Measurements from ENCODE around the gene TJP3. TPM values are rescaled to one million over a fixed set of nuclear protein-coding genes. Genes with fewer than 3 reads are reported as not detected.
"Not testable (repeated sequence)": the region's sequence is repeated elsewhere in the genome, so short reads cannot be mapped to it uniquely, and the experiment has no call there.

TJP3 gene
- total RNA-seq, 1 donor: not detected

DNA sequence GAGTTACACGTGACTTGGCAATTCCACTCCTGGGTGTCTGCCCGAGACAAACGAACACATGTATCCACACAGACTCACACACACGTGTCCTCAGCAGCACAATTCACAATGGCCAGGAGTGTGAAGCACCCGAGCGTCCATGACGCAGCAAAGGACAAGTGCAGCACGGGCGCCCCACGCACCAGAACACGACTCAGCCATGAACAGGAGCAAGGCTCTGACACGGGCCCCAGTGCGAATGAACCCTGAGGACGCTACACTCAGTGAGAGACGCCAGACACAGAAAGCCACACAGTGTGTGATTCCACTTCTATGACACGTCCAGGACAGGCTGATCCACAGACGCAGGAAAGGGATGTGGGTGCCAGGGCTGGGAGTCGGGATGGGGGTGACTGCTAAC, 44.3 kb upstream of the TJP3 start:
- TF ChIP-seq, protein P1, sequence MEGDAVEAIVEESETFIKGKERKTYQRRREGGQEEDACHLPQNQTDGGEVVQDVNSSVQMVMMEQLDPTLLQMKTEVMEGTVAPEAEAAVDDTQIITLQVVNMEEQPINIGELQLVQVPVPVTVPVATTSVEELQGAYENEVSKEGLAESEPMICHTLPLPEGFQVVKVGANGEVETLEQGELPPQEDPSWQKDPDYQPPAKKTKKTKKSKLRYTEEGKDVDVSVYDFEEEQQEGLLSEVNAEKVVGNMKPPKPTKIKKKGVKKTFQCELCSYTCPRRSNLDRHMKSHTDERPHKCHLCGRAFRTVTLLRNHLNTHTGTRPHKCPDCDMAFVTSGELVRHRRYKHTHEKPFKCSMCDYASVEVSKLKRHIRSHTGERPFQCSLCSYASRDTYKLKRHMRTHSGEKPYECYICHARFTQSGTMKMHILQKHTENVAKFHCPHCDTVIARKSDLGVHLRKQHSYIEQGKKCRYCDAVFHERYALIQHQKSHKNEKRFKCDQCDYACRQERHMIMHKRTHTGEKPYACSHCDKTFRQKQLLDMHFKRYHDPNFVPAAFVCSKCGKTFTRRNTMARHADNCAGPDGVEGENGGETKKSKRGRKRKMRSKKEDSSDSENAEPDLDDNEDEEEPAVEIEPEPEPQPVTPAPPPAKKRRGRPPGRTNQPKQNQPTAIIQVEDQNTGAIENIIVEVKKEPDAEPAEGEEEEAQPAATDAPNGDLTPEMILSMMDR (IDR thresholded peaks at IDR 0.05; ENCODE audit: insufficient read depth, low read depth, low read length): no peak

DNA sequence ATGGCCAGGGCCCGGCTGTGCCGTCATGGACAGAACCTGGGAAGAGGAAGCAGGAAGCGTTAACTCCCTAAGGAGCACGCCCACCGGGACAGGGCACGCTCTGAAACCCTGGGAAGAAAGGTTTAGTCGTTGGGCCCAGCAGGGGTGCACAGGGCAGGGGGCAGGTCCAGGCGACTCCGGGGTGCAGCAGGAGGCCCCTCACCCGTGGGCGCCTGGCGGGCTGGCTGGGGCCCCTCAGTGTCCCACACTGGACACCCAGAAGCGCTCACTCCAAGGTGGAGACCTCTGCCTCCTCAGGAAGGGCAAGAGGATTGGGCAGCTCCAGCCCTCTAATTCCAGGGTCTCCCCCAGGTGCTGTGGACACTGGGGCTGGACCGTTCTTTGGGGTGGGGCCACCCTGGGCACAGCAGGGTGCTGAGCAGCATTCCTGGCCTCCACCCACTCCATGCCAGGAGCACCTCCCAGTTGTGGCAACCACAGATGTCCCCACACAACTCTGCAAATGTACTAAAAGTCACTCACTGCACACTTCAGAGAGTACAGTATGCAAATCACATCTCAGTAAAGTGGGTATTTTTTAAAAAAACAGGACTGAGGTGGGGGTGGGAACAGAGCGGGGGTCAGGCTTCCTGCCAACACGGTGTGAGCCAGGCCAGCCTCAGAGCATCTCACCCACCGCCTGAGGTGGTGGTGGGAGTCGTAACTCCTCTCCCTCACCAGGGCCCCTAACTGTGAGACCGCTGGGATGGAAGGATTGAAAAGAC, 43.1 kb upstream of the TJP3 start:
- TF ChIP-seq, protein P1 (IDR thresholded peaks at IDR 0.05; ENCODE audit: insufficient read depth, low read depth, low read length): no peak
- DNase-seq (ENCODE audit: low read depth): no peak
- H3K4me3 ChIP-seq (ENCODE audit: low read depth, low read length): no peak overlapping the region

More for the DNA sequence above, 44.3 kb upstream of the TJP3 start:
- H3K4me3 ChIP-seq (ENCODE audit: low read depth, low read length): no peak overlapping the region
- DNase-seq (ENCODE audit: low read depth): no peak

DNA sequence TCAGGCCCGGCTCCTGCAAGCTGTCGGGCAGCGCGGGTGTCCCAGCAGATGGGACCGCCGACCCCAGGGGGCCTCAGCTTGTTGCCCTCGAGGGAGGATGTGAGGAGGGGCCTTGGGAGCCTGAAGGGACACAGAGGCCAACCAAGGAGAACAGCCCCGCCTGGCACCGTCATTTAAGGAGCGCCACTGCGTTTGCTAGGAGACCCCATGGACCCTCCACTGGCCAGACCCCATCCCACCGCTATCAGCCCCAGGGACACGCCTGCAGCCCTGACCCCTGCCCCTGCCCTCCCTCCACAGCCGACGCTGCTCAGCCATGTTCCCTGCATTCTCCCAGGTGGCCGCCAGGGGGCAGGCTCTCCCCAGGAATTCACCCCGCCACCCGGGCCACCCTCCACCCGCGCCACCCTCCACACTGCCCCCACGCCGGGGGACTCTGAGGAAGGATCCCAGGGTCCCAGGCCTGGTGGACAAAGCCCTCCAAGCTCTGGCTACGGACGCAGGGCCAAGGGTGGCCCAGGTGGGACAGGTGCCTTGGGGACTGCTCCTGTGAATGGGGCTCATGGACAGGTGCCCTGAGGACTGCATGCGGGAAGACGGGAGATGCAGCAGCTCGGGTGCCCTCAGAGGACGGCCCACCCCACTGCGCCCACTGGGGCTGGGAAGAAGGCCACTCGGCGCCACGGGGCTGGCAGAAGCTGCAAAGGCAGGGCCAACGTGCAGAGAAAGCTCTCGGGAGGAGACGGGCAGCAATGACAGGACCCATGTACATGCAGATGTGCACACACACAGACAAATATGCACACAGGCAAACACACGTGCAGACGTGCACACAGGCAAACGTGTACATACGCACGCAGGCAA, 42.3 kb upstream of the TJP3 start:
- TF ChIP-seq, protein P1 (IDR thresholded peaks at IDR 0.05; ENCODE audit: insufficient read depth, low read depth, low read length): peak; percentile 76
- H3K4me3 ChIP-seq (ENCODE audit: low read depth, low read length): no peak overlapping the region
- peak; percentile 27 for DNase-seq (ENCODE audit: low read depth)

DNA sequence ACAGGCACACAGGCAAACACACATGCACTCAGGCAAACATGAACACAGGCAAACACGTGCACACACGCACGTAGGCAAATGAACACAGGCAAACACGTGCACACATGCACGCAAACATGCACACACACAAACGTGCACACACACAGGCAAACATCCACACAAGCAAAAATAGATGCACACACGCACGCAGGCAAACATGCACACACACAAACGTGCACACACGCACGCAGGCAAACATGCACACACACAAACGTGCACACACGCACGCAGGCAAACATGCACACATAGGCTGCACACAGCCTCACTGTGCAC, 41.7 kb upstream of the TJP3 start:
- DNase-seq (ENCODE audit: low read depth); H3K4me3 ChIP-seq (ENCODE audit: low read depth, low read length): not testable (repeated sequence)

DNA sequence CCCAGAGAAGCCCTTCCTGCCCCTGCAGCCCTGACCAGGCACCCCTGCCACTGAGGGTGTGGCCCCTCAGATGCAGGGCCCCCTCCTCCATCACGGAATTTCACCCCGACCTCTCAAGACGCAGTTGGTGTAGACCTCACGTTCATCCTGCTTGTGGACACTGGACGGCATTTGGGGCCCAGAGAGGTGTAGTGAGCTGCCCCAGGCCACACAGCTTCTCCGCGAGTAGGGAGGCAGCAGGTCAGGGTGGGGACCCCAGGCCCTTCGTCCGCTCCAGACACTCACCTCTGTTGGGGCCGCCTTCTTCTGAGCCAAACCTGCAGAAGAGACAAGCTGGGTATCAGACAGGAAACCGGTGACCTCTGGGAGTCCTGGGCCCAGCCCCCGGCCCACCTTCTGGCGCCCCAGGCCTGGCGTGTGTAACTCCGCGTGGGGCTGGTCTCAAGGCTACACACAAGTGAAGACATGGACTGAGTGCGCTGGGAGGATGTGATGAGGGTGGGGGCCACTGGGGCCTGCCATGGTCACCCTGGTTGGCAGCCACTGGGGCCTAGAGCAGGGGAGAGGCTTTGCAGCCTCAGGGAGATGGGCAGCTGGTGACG, 41.0 kb upstream of the TJP3 start:
- no peak for DNase-seq (ENCODE audit: low read depth)
- no peak overlapping the region for H3K4me3 ChIP-seq (ENCODE audit: low read depth, low read length)
- TF ChIP-seq, protein P1 (IDR thresholded peaks at IDR 0.05; ENCODE audit: insufficient read depth, low read depth, low read length): no peak

DNA sequence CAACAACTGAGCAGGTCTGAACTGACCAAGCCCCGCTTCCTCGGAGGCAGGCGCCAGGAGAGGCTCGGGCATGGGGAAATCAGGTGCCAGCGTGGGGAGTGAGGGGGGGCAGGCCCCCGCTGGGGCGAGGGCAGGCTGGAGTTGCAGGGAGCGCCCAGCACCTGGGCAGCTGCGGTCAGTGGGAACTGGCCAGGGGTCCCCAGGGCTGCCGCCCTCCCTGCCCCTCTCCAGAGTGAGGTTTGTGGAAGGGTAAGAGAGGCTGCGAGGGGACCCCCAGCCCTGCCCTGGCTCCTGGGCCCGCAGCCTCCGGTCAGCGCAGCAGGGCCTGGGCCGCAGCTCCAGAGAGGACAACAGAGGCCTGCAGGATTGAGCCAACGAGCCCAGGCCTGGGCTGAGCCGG, 40.4 kb upstream of the TJP3 start:
- H3K4me3 ChIP-seq (ENCODE audit: low read depth, low read length): no peak overlapping the region
- TF ChIP-seq, protein P1 (IDR thresholded peaks at IDR 0.05; ENCODE audit: insufficient read depth, low read depth, low read length): no peak
- DNase-seq (ENCODE audit: low read depth): no peak
